ENCODE data around the gene ZNF678.
"Not testable (repeated sequence)": the region's sequence is repeated elsewhere in the genome, so short reads cannot be mapped to it uniquely, and the experiment has no call there.

Gene ZNF678

DNA sequence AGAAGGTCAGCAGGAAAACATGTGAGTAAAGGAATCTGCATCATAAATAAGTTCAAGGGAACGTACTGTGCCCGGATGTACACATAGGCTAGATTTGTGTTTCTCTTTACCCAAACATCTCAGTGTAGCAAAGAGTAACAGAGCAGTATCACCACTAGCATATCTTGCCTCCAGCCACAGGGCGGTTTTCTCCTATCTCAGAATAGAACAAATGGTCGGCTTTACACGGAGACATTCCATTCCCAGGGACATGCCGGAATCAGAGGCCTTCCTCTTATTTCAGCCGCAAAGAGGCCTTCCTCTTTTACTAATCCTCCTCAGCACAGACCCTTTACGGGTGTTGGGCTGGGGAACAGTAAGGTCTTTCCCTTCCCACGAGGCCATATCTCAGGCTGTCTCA, 42.9 kb downstream of the ZNF678 start:
- not testable (repeated sequence) for H3K4me1 Mint-ChIP-seq (ENCODE audit: low read depth); H3K27ac Mint-ChIP-seq; H3K27me3 Mint-ChIP-seq; H3K4me3 Mint-ChIP-seq
- Mint-ChIP-seq H3K36me3 (peaks cover 48% of the 10 kb centered on the region), H3K9me3 (ENCODE audit: low read depth) (peaks cover 16% of the 10 kb centered on the region)

DNA sequence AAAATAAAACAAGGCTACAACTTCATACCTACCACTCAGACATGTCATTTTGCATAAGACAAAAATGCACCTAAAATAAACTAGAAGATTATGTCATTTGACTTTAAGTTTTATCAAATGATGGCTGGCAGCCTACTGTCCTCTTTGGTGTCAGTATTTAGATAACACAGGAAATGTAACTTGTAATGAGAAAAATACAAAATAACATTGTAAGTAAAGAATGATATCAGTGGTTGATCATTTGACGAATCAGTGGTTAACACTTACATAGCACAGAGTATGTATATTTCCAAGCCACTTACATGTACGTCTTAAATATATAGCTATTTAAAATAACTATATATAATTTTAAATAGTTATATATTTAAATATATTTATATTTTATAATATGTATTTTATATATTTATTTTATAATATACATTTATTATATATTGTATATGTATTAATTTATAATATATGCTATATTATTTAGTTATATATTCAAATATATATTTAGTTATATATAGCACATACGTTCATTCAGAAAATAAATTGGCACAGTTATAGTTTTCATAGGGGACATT, 44.1 kb downstream of the ZNF678 start:
- Mint-ChIP-seq H3K27ac (no peak overlapping the region), H3K9me3 (ENCODE audit: low read depth) (peaks cover 15% of the 10 kb centered on the region), H3K36me3 (peaks cover 51% of the 10 kb centered on the region), H3K4me3 (no peak overlapping the region), H3K27me3 (no peaks in the 10 kb centered on the region), H3K4me1 (ENCODE audit: low read depth) (no peaks in the 10 kb centered on the region)

GRCh38 chr1:227612658-227613057, 49.3 kb downstream of the ZNF678 start:
- H3K27me3 Mint-ChIP-seq = no peaks in the 10 kb centered on the region
- H3K4me1 Mint-ChIP-seq (ENCODE audit: low read depth) = no peaks in the 10 kb centered on the region
- H3K27ac Mint-ChIP-seq = no peak overlapping the region
- H3K9me3 Mint-ChIP-seq (ENCODE audit: low read depth) = peaks cover 41% of the 10 kb centered on the region
- no peak overlapping the region for H3K4me3 Mint-ChIP-seq
- peaks cover 66% of the 10 kb centered on the region for H3K36me3 Mint-ChIP-seq

- no peaks in the 10 kb centered on the region for H3K4me1 Mint-ChIP-seq (ENCODE audit: low read depth)
- H3K27ac Mint-ChIP-seq = no peak overlapping the region
- H3K9me3 Mint-ChIP-seq (ENCODE audit: low read depth) = peaks cover 42% of the 10 kb centered on the region
- no peak overlapping the region for H3K4me3 Mint-ChIP-seq
- H3K27me3 Mint-ChIP-seq = no peaks in the 10 kb centered on the region
- H3K36me3 Mint-ChIP-seq = peaks cover 67% of the 10 kb centered on the region
Measured at GRCh38 chr1:227613526-227613925, 50.2 kb downstream of the ZNF678 start.

- H3K36me3 Mint-ChIP-seq = peaks cover 71% of the 10 kb centered on the region
- no peak overlapping the region for H3K4me3 Mint-ChIP-seq
- no peak overlapping the region for H3K27ac Mint-ChIP-seq
- peaks cover 38% of the 10 kb centered on the region for H3K9me3 Mint-ChIP-seq (ENCODE audit: low read depth)
- no peaks in the 10 kb centered on the region for H3K4me1 Mint-ChIP-seq (ENCODE audit: low read depth)
- H3K27me3 Mint-ChIP-seq = no peaks in the 10 kb centered on the region
Measured at GRCh38 chr1:227621211-227621610, 57.9 kb downstream of the ZNF678 start.

DNA sequence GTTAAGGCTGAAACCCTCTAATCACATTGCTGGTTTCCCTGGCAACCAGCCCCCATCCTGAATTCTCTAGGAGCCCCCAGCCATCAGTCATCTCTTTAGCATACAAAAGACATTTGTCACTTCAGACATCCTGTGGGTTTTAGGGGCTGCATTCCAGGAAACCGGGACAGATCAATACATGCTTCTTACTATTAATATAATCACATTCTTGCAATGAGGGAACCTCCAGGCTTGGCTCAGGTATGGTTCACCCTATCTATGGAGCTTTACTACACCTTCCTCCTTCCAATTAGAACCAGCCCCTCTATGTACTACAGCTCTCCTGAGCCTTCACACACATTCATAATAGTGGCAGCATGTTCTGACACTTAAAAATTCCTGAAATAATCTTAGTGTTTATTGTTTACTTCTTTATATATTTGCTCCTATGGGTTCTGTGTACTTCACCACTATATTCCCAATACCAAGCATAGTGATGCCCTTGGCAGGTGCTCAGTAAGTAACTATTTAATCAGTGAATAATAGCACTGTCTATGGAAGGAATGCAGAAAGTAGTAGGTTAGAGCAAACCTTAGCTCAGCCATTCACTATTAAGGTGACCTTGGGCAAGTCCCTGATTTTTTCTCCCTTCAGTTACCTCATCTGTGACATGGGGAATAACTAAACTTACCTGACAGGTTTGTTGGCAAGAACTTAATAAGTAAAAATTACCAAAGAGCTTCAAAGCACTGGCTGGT, 59.6 kb downstream of the ZNF678 start:
- H3K36me3 Mint-ChIP-seq = peaks cover 75% of the 10 kb centered on the region
- no peak overlapping the region for H3K27ac Mint-ChIP-seq
- no peak overlapping the region for H3K4me3 Mint-ChIP-seq
- no peaks in the 10 kb centered on the region for H3K4me1 Mint-ChIP-seq (ENCODE audit: low read depth)
- no peaks in the 10 kb centered on the region for H3K27me3 Mint-ChIP-seq
- peaks cover 46% of the 10 kb centered on the region for H3K9me3 Mint-ChIP-seq (ENCODE audit: low read depth)

DNA sequence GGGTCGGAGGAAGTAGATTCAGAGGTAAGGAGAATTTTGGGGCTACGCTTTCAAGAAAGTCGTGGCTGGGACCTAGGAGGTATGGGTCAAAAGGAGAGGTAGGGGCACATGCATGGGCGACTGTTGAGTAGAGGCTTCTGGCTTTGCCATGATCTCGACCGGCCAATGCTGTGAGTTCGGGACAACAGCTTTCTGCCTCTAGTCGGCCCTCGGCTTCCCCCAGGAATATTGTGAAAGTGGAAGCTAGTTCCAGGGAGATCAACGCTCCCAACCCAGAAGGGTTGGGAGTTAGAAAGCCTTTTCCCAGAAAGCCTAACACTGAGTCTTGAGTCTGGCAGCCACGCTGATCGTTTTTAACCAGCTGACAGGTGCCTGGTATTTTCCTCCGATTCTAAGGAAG, 69.0 kb downstream of the ZNF678 start:
- Mint-ChIP-seq H3K27ac (no peak overlapping the region), H3K36me3 (peaks cover 47% of the 10 kb centered on the region), H3K4me1 (ENCODE audit: low read depth) (no peaks in the 10 kb centered on the region), H3K9me3 (ENCODE audit: low read depth) (peaks cover 16% of the 10 kb centered on the region), H3K4me3 (no peak overlapping the region), H3K27me3 (no peaks in the 10 kb centered on the region)

DNA sequence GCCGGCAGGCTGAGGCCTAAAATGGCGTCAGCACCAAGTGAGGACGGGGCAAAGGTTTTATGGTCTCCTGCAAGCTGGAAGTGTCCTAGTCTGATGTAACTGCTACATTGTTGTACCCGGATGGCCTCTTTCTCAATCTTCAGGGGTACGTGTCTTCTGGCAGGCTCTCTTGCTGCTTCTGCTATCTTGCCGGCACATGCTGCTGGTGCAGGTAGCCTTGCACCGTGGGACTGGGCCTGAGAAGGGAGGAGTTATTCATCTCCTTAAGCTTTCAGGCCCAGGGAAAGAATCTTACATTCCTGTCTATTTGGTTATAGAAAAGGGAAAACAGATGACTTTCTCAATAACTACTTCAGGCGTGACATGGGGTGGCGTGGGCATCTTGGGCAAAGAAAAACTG, 72.2 kb downstream of the ZNF678 start:
- no peak overlapping the region for H3K27ac Mint-ChIP-seq
- no peaks in the 10 kb centered on the region for H3K27me3 Mint-ChIP-seq
- H3K36me3 Mint-ChIP-seq = peaks cover 41% of the 10 kb centered on the region
- H3K4me1 Mint-ChIP-seq (ENCODE audit: low read depth) = no peaks in the 10 kb centered on the region
- no peak overlapping the region for H3K4me3 Mint-ChIP-seq
- H3K9me3 Mint-ChIP-seq (ENCODE audit: low read depth) = peaks cover 19% of the 10 kb centered on the region

DNA sequence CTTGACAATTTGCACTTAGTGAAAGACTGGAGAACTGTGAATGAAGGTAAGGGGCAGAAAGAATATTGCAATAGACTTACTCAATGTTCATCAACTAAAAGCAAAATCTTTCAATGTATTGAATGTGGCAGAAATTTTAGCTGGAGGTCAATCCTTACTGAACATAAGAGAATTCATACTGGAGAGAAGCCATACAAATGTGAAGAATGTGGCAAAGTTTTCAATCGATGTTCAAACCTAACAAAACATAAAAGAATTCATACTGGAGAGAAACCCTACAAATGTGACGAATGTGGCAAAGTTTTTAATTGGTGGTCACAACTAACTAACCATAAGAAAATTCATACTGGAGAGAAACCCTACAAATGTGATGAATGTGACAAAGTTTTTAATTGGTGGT, 91.1 kb downstream of the ZNF678 start:
- H3K4me3 Mint-ChIP-seq = no peak overlapping the region
- H3K27ac Mint-ChIP-seq = no peak overlapping the region
- H3K27me3 Mint-ChIP-seq = no peaks in the 10 kb centered on the region
- no peaks in the 10 kb centered on the region for H3K4me1 Mint-ChIP-seq (ENCODE audit: low read depth)
- H3K36me3 Mint-ChIP-seq = peaks cover 66% of the 10 kb centered on the region
- H3K9me3 Mint-ChIP-seq (ENCODE audit: low read depth) = peaks cover 42% of the 10 kb centered on the region

DNA sequence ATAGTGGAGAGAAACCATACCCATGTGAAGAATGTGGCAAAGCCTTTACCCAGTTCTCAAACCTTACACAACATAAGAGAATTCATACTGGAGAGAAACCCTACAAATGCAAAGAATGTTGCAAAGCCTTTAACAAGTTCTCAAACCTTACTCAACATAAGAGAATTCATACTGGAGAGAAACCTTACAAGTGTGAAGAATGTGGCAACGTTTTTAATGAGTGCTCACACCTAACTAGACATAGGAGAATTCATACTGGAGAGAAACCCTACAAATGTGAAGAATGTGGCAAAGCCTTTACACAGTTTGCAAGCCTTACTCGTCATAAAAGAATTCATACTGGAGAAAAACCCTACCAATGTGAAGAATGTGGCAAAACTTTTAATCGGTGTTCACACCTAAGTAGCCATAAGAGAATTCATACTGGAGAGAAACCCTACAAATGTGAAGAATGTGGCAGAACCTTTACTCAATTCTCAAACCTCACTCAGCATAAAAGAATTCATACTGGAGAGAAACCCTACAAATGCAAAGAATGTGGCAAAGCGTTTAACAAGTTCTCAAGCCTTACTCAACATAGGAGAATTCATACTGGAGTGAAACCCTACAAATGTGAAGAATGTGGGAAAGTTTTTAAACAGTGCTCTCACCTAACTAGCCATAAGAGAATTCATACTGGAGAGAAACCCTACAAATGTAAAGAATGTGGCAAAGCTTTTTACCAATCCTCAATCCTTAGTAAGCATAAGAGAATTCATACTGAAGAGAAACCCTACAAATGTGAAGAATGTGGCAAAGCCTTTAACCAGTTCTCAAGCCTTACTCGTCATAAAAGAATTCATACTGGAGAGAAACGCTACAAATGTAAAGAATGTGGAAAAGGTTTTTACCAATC, 91.7 kb downstream of the ZNF678 start:
- peaks cover 45% of the 10 kb centered on the region for H3K9me3 Mint-ChIP-seq (ENCODE audit: low read depth)
- no peak overlapping the region for H3K4me3 Mint-ChIP-seq

DNA sequence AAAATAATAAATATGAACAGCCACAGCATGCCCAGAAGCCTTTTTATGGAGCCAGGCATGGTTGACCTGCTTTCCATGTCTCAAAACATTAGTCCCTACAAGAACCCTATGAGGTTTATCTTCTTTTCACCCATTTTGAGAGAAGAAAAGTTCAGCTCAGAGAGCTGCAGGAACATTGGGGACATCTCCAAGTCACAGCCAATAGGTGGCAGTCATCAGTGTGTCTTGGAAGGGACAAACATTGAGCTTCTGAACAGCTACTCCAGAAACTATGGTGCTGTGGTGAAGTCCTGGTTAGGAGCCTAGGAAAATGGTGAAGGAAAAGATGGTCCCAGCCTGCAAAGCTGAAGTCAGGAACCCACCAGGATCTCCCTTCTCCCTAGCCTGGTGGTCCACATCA, 98.1 kb downstream of the ZNF678 start:
- no peaks in the 10 kb centered on the region for H3K27me3 Mint-ChIP-seq
- no peaks in the 10 kb centered on the region for H3K4me1 Mint-ChIP-seq (ENCODE audit: low read depth)
- H3K27ac Mint-ChIP-seq = no peak overlapping the region
- H3K4me3 Mint-ChIP-seq = no peak overlapping the region
- peaks cover 38% of the 10 kb centered on the region for H3K9me3 Mint-ChIP-seq (ENCODE audit: low read depth)
- peaks cover 55% of the 10 kb centered on the region for H3K36me3 Mint-ChIP-seq

More for the DNA sequence above, 91.7 kb downstream of the ZNF678 start:
- Mint-ChIP-seq H3K4me1 (ENCODE audit: low read depth) (no peaks in the 10 kb centered on the region), H3K36me3 (peaks cover 63% of the 10 kb centered on the region), H3K27ac (no peak overlapping the region), H3K27me3 (no peaks in the 10 kb centered on the region)

- peaks cover 52% of the 10 kb centered on the region for H3K36me3 Mint-ChIP-seq
- H3K27me3 Mint-ChIP-seq = no peaks in the 10 kb centered on the region
- no peak overlapping the region for H3K27ac Mint-ChIP-seq
- H3K4me1 Mint-ChIP-seq (ENCODE audit: low read depth) = no peaks in the 10 kb centered on the region
- H3K9me3 Mint-ChIP-seq (ENCODE audit: low read depth) = peaks cover 42% of the 10 kb centered on the region
- no peak overlapping the region for H3K4me3 Mint-ChIP-seq
Measured at GRCh38 chr1:227662933-227663332, 99.6 kb downstream of the ZNF678 start.

GRCh38 chr1:227666286-227666685, 102.9 kb downstream of the ZNF678 start:
- H3K27me3 Mint-ChIP-seq = no peaks in the 10 kb centered on the region
- H3K4me3 Mint-ChIP-seq = no peak overlapping the region
- peaks cover 47% of the 10 kb centered on the region for H3K36me3 Mint-ChIP-seq
- peaks cover 40% of the 10 kb centered on the region for H3K9me3 Mint-ChIP-seq (ENCODE audit: low read depth)
- no peak overlapping the region for H3K27ac Mint-ChIP-seq
- no peaks in the 10 kb centered on the region for H3K4me1 Mint-ChIP-seq (ENCODE audit: low read depth)

DNA sequence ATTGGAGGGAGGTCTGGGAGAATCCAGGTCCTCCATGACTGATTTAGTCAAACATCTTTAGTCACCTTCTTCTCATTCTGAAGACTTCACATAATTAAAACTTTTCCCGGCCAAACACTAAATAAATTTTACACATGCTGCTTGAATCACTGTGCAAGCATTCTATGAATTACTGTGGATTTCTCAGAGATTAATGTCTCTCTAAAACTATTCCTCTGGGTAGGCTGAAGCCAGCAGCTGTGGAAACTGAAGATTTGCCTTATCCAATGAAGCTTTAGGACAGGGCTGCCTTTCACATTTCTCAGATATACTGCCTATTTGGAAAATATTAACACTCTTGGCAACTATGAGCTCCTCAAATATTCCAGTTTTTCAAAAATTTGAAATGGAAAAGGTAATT, 110.1 kb downstream of the ZNF678 start:
- Mint-ChIP-seq H3K4me1 (ENCODE audit: low read depth) (no peaks in the 10 kb centered on the region), H3K36me3 (peaks cover 42% of the 10 kb centered on the region), H3K4me3 (no peak overlapping the region), H3K9me3 (ENCODE audit: low read depth) (peaks cover 35% of the 10 kb centered on the region), H3K27me3 (no peaks in the 10 kb centered on the region), H3K27ac (no peak overlapping the region)

- Mint-ChIP-seq H3K4me3 (no peak overlapping the region), H3K9me3 (ENCODE audit: low read depth) (peaks cover 43% of the 10 kb centered on the region), H3K4me1 (ENCODE audit: low read depth) (no peaks in the 10 kb centered on the region), H3K36me3 (peaks cover 32% of the 10 kb centered on the region), H3K27ac (no peak overlapping the region), H3K27me3 (no peaks in the 10 kb centered on the region)
Measured at GRCh38 chr1:227685807-227686206, 122.5 kb downstream of the ZNF678 start.

Data from activated naive CD8-positive, alpha-beta T cell (primary cell).